IPS-15b (cell line): ENCODE results near the gene FNDC5.

Source experiments
- H3K27me3 ChIP-seq: one replicate; pipeline ENCODE4 v1.6.1; 2013; ENCODE audit warnings: low read length; ENCODE audit not compliant: control insufficient read depth, insufficient read depth
- H3K36me3 ChIP-seq: one replicate; pipeline ENCODE4 v1.6.1; 2013; ENCODE audit warnings: low read length; ENCODE audit not compliant: control insufficient read depth, insufficient read depth
- H3K4me1 ChIP-seq: one replicate; pipeline ENCODE4 v1.6.1; 2013; ENCODE audit warnings: mild to moderate bottlenecking, low read length; ENCODE audit not compliant: control insufficient read depth, insufficient read depth
- H3K4me3 ChIP-seq: one replicate; pipeline ENCODE4 v1.5.1; 2013; ENCODE audit warnings: low read depth, low read length
- H3K9ac ChIP-seq: one replicate; pipeline ENCODE4 v1.6.1; 2013; ENCODE audit warnings: low read depth, mild to moderate bottlenecking, low read length
- H3K9me3 ChIP-seq: one replicate; pipeline ENCODE4 v1.6.1; 2013; ENCODE audit warnings: mild to moderate bottlenecking, low read length; ENCODE audit not compliant: control insufficient read depth, insufficient read depth

FNDC5 gene

DNA sequence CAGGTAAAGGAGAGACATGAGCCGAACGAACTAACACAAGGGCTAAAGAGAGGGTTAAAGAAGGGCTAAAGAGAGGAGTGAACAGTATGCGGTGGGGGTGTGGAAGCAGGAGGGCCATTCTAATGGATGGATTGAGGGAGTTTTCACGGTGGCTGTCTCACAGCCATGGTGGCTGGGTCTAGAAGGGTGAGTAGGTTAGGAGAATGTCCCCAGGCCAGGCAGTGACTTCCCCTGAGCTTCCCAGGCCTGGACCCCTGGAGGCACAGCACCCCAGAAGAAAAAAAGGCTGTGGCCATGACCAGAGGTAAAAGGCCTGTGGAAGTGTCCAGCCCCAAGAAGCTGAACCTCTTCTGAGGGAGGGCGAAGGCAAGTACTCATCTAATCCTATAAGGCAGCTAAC lies 3.6 kb downstream of the FNDC5 start:
- Histone ChIP-seq H3K4me3 (no peak overlapping the region), H3K27me3 (peaks cover 30% of the 10 kb centered on the region), H3K9me3 (no peaks in the 10 kb centered on the region), H3K9ac (no peak overlapping the region), H3K4me1 (peaks cover 12% of the 10 kb centered on the region), H3K36me3 (no peaks in the 10 kb centered on the region)

DNA sequence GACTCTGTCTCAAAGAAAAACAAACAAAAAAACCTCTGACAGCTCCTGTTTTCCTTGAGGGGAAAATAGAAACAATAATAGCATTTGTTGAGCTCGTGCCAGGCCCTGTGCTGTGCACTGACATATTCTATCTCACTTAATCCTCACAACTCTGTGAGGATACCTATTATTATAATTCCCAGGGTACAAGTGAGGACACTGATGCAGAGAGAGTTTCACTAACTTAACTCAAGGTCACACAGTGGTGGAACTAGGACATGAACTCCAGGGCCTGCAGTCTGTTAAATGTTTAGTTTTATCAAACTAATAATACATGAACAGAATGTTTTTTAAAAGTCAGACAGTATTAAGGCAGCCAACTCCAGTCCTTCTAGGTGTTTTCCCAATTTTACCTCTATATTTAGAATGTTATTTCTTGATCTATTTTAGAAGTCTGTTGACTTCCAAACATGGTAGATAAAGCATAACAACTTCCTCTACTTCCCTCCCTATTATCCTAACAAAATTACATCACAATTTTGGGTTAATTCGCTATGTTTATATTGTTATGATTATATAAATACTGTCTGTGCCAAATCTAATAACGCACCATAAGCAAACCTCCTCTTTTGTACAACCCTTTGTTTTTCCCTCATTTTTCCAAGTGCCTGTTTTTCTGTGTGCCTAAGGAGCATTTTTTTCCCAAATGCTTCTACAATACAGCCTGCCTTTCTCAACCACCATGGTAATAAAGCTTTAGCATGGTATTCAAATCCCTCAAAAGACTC lies 4.9 kb downstream of the FNDC5 start:
- no peaks in the 10 kb centered on the region for H3K36me3 ChIP-seq
- peaks cover 18% of the 10 kb centered on the region for H3K27me3 ChIP-seq
- no peaks in the 10 kb centered on the region for H3K9me3 ChIP-seq
- H3K4me1 ChIP-seq: peaks cover 3% of the 10 kb centered on the region
- H3K4me3 ChIP-seq: no peak overlapping the region
- no peak overlapping the region for H3K9ac ChIP-seq

DNA sequence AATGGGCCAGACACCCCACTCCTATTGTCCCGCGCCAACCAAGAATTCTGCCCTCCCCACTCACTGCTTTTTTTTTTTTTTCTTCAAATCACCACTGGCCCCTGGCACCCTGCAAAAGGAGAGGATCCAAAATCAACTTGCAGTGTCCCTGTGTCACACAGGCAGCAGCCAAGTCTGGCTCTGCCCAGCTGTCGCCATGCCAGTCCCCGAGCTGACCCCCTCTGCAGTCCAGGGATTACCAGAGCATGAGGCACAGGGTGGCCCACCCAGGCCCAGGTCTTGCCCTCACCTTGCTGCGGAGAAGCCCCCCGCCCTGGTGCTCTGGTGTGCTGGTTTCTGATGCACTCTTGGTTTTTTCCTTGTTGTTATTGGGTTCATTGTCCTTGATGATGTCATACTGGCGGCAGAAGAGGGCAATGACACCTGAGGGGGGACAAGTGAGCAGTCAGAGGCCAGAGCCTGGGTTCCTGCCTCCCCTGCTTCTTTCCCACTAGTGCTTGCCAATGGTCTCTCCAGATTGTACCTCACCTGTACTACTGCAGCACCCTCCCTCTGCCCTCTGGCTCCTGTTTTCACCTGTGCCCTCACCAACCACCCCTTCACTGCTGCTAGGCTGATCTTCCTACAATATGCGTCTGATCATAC lies 6.2 kb downstream of the FNDC5 start:
- Histone ChIP-seq H3K9me3 (no peaks in the 10 kb centered on the region), H3K27me3 (peaks cover 9% of the 10 kb centered on the region), H3K4me3 (no peak overlapping the region), H3K9ac (no peak overlapping the region), H3K4me1 (no peaks in the 10 kb centered on the region), H3K36me3 (no peaks in the 10 kb centered on the region)

DNA sequence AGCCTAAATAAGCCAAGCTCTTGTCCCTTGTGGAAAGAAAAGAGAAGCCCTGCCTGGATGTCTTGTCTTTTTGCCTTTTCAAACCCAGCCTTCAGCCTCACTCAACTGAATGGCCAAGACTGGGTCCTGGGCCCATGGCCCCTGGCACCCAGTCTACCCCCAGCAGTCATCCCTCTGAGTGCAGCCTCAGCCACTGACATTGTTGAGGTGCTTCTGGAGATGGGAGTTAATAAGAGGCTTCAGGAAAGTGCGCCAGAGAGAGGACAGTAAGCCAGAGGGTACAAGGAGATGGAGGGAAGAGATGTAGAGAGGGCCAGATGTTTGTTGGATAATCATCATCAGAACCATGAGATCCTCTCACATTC lies 6.8 kb downstream of the FNDC5 start:
- Histone ChIP-seq H3K4me1 (no peaks in the 10 kb centered on the region), H3K9ac (no peak overlapping the region), H3K27me3 (peaks cover 3% of the 10 kb centered on the region), H3K9me3 (no peaks in the 10 kb centered on the region), H3K4me3 (no peak overlapping the region), H3K36me3 (no peaks in the 10 kb centered on the region)

DNA sequence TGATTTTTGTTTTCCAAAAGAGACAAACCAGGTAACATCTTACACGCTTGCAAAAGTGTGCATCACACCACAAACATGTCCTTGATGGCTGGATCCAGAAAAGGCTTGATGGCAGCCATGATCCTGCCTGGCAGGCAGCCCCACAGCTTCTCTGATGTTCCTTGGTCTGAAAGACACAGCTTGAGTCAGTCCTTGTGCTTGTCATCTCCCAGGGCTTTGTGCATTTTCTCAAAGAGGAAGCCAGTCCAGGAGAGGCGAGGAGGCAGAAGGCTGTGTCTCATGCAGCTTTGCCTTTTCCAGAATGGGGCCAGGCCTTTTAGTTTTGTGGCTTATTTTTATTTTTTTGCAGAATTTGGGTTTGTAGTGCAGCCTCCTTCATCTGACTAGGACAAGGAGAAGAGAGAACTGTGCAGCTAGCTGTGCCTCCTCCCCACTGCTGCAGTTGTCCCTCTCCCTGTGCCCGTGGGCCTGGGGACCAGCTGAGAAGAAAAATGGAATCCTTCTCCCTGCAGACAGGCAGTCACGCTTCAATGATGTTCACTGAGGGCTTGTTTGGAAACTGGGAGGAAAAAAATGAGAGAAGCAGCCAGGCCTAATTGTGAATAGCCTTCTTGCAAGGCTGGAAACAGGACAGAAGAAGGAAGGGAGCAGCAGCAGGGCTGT lies 7.4 kb downstream of the FNDC5 start:
- Histone ChIP-seq H3K4me1 (no peaks in the 10 kb centered on the region), H3K27me3 (no peaks in the 10 kb centered on the region), H3K4me3 (no peak overlapping the region), H3K9me3 (no peaks in the 10 kb centered on the region), H3K9ac (no peak overlapping the region), H3K36me3 (no peaks in the 10 kb centered on the region)

DNA sequence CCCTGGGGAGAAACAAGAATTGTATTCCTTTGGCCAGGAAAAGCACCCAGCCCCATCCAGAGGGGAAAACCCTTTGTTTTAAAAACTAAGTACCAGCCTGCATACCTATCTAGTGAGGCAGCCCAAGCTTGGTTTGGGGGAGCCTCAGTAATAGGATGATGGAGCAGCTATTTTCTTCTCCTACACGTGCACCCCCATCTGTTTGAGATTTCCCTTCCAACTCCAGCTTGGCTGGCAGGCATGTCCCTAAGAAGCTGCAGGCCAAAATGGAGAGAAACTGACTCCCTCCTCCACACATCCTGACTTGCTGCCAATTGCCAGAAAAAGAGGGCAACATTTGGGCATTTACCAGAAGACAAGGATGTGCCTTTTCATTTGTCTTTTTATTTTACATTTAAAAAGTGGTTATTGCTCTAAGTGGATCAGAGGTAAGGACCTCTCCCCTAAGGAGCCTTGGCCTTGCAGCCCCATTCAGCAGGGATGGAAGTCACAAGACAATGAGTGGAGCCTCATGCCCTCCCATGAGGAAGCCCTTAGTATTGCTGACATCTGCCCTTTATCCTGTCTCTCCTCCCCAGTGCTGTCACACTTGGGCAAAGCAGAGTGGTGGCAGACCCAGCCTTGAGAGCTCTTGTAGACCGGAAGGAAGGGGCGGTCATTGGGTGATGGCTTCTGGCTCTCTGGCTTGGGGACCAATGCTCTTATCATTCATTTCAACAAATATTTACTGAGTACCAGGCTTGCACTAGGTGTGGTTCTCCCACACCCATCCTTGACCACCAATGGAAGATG lies 8.6 kb downstream of the FNDC5 start:
- H3K4me1 ChIP-seq: no peaks in the 10 kb centered on the region
- H3K36me3 ChIP-seq: no peaks in the 10 kb centered on the region
- no peaks in the 10 kb centered on the region for H3K9me3 ChIP-seq
- no peak overlapping the region for H3K9ac ChIP-seq
- no peaks in the 10 kb centered on the region for H3K27me3 ChIP-seq
- H3K4me3 ChIP-seq: no peak overlapping the region

DNA sequence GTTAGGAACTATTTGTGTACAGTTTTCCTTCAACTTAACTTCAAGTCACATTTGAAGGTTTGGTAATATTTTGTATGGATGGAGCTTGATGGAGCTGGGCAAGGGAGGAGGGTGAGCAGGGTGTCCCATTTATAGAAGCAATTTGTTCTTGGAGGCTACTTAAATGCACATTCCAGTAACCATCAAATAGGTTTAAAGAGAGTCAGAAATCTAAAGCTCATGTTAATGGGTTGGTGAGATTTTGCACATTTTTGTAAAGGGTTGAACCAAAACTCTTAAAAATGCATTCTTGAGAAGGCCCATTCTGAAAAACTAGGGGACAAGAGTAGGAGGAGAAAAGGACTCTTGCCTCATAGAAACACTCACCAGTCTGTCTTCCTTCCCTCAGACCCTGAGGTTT lies 10.1 kb downstream of the FNDC5 start:
- Histone ChIP-seq H3K4me1 (no peaks in the 10 kb centered on the region), H3K27me3 (no peaks in the 10 kb centered on the region), H3K4me3 (no peak overlapping the region), H3K9ac (no peak overlapping the region), H3K9me3 (no peaks in the 10 kb centered on the region), H3K36me3 (peaks cover 2% of the 10 kb centered on the region)

DNA sequence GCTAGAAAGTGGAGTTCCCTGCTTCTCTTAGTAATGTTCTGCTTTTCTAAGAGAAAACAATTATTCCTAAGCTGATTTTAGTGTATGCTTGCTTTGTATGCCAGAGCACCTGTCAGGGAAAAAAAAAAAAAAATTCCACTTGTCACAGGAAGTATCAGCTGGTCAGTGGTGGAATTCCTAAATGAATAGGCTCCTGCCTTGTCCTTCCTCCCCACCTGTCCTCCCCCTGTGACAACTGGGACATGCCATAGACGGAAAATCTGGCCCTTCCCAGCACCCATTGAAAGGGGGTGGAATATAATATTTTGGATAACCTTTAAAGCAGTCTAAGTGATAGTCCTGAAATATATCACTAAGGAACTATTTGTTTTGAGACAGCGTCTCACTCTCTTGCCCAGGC lies 10.8 kb downstream of the FNDC5 start:
- no peaks in the 10 kb centered on the region for H3K9me3 ChIP-seq
- no peaks in the 10 kb centered on the region for H3K27me3 ChIP-seq
- peaks cover 2% of the 10 kb centered on the region for H3K36me3 ChIP-seq
- no peaks in the 10 kb centered on the region for H3K4me1 ChIP-seq
- H3K4me3 ChIP-seq: no peak overlapping the region
- no peak overlapping the region for H3K9ac ChIP-seq

DNA sequence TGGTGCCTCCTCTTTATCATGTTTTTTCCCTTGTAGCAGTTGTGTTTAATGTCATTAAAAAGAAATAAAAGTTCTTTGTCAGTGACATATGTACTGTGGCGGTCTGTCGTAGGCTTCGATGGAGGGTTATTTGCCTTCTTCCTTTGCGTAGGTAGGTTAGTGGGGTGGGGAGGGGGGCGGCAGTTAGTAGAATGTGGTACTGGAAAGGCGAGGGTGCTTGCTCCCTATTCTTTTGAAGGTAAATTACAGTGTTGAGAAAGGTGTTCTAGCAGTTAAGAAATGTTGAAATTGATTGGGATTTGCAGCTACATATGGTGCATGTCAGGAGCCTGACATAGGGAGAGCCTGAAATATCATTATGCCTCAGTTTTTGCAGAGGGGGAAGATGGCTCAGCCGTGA lies 11.9 kb downstream of the FNDC5 start:
- Histone ChIP-seq H3K36me3 (peaks cover 2% of the 10 kb centered on the region), H3K9ac (no peak overlapping the region), H3K4me3 (no peak overlapping the region), H3K27me3 (no peaks in the 10 kb centered on the region), H3K4me1 (no peaks in the 10 kb centered on the region), H3K9me3 (no peaks in the 10 kb centered on the region)

DNA sequence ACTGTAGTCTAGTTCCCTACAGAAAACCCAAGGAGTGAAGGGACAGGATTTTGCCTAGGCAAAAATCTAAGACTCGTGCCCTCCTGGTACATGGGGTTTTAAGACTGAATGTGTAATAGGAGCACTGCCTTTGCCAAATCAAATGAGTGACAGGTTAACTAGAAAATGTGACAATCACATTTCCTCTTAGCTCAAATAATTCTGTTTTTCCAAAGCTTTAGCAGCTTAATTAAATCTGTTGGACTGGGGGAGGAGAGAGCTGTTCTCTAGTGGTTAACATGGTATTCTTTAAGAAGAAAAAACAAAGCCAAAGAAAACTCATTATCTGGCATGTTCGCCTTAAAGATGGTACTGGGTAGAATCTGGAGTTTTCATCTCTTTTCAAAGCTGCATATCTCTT lies 12.6 kb downstream of the FNDC5 start:
- H3K9ac ChIP-seq: no peak overlapping the region
- no peak overlapping the region for H3K4me3 ChIP-seq
- H3K36me3 ChIP-seq: peaks cover 2% of the 10 kb centered on the region
- no peaks in the 10 kb centered on the region for H3K4me1 ChIP-seq
- H3K9me3 ChIP-seq: no peaks in the 10 kb centered on the region
- no peaks in the 10 kb centered on the region for H3K27me3 ChIP-seq

DNA sequence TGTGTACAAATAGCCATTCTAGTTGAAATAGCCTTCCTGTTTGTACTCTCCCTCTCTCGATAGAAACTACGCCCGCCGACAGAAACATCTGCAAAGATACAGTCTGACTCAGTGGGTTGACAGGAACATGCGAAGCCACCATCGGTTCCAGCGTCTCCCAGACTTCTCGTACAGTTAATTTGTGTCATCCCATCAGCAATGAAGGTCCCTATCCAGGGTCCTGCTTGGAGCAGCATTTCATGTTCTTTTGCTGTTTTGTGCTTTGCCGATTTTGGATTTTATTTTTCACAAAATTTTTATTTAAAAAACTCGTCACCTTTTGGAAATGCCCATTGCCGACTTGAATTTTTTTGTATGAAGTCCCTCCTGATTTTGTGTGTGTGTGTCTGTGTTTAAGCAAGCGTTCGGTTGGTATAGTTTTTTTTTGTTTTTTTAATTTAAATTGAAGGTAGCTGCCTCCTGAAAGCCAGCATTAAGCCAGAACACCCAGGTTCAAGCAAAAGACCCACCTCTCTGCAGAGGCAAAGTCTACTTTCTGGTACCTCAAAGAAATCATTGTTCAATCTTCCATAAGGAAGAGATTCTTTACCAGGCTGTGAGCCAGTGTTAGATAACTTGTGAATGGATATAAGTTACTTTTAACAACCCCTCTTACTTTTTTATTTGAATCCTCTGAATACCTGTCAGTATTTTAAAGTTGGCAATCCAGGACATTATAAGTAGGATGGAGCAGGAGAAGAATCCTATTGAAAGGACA lies 14.7 kb downstream of the FNDC5 start:
- Histone ChIP-seq H3K27me3 (no peaks in the 10 kb centered on the region), H3K9ac (no peak overlapping the region), H3K4me3 (no peak overlapping the region), H3K9me3 (no peaks in the 10 kb centered on the region), H3K4me1 (no peaks in the 10 kb centered on the region), H3K36me3 (peaks cover 2% of the 10 kb centered on the region)
